ENCODE measurements around the gene MACROD2.

MACROD2 gene

DNA sequence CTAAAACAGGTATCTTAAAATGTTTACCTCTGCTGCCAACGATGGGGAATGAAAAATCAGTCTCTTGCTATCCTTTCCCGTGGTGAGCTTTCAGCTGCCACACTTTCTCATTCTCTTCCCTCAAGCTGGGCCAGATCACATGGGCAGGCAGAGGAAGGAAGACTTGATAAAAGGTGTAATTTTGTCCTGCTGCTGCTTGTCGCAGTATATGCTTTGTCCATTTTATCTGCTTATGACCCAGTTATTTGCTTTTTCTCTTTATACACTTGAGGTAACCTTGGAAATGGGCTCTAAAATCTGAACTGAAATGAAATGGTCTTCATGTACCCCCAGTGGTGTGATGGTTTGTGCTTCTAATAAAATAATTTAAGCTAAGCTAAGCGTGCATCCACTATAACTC, 1038.0 kb downstream of the MACROD2 start:
- DNase-seq (ENCODE audit: low read depth, low spot score): no peak

DNA sequence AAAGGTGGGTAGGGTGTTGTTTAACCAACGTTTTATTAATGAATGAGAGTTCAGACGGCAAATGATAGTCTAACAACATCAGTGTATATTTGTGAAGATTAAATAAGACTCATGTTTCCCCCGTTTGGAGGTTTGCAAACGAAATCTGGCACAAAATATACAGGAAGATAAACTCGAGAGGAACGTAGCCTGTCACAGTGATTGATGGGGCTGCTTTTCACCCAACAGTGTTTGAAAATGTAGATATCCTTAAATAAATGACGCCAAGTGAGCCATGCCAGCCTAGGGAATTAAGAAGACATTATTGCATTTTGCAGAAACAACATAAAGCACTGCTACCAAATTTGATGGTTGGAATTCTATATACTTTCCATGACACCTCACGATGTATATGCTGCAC, 1038.6 kb downstream of the MACROD2 start:
- no peak for DNase-seq (ENCODE audit: low read depth, low spot score)

DNA sequence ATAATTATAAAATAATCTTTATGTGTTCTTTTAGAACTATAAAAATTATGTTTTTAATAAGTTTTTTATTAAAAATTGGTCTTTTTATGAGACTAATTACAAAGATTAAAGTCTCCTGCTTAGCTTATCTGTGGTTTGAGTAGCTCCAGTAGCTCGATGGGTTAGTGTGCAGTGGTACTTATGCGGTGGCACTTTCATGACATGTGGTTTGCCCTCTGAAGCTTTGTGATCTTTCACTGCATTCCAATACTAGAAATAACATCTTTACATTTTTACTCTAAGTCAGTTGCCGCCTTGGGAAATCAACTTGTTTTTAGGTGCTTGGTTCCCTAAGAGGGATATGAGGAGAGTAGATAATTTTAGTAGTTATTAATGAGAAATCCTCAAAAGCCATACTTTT, 1041.6 kb downstream of the MACROD2 start:
- no peak for DNase-seq (ENCODE audit: low read depth, low spot score)

- DNase-seq (ENCODE audit: low read depth, low spot score): no peak
Measured at GRCh38 chr20:15039088-15039752, 1043.9 kb downstream of the MACROD2 start.

DNA sequence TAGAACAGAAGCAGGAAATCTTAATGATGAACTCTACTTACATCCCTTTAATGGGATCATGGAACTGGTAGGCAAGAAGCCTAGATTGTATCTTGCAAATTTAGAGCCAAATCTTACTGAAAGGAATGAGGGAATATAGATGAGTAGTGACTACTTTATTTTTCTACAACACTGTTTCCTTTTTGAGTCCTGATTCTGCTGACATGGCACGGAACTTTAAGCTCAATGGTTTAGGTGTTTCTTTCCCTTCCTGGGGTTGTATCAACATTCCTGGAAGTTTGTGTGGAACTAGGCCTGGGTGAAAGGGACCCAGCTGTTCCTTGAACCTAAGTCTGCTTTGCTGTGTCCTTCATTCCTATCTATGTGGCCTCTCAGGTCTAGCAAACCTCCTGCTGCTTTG, 1047.4 kb downstream of the MACROD2 start:
- DNase-seq (ENCODE audit: low read depth, low spot score): no peak

DNA sequence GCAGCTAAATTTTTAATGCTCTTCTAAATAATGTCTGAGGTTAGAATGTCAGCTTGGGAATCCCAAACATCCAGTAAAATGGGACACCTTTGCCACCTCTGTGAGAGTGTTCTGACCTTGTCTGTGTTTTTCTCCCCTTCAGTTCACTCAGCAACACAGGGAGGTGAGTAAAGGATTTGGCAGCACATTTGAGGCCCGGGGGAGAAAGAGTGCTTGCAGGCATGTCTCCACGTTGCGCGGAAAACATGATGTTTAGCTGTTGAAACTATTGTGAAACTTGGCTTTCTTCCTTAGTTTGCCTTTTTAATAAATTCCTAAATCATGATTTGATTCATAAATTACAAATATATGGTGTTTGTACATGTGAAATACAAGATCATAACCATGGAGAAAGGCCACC, 1049.9 kb downstream of the MACROD2 start:
- DNase-seq (ENCODE audit: low read depth, low spot score): no peak

DNA sequence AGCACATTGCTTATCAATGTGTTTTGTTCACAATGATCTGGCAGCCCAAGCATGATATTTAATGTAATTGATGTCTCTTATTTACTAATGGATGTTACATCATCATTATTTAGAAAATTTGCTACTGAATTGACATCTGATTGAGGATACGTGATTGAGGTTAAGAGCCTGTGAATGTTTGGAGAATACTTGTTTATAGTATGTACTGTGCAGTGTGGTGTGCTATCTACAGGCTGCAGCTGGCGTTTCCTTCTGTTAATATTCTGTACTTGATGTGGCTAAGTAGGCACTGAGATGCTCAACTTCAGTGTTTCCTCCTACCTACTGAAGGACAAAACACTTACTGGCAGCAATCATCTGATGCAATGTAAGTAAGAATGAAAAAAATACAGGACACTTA, 1051.7 kb downstream of the MACROD2 start:
- DNase-seq (ENCODE audit: low read depth, low spot score): no peak

DNA sequence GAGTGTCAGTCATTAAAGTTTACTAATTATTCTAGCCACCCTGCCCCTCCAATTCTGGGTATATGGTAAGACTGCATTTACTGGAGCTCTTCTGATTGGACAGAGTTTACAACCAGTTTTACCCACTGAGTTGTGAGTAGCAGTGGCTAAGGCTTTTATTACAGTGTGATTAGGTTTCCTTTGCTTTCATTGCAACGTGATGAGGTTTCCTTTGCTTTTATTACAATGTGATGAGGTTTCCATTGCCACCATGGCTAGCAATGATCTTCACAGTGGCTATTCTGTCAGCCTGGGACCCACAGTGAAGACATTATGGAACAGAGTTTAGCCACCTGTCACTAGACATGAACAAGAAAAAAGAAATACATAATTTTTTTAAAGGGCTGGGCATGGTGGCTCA, 1052.3 kb downstream of the MACROD2 start:
- DNase-seq (ENCODE audit: low read depth, low spot score): no peak

DNA sequence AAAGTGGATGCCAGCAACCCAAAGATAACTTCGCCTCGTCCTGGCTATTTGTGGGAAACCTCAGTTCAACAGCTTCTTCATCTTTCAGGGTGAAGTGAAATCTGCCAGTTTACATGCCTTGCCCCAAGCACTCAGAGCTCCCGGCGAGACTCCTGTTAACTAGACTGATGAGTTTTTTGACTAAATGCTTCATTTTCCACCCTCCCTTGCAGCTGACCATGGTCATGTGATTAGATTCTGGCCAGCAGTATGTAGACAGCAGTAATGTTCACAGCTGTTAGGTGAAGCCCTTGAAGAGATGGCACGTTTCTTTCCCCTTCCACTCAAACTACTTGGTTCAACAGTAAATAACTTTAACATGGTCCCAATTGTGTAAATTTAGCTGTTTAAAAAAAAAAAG, 1060.9 kb downstream of the MACROD2 start:
- no peak for DNase-seq (ENCODE audit: low read depth, low spot score)

DNA sequence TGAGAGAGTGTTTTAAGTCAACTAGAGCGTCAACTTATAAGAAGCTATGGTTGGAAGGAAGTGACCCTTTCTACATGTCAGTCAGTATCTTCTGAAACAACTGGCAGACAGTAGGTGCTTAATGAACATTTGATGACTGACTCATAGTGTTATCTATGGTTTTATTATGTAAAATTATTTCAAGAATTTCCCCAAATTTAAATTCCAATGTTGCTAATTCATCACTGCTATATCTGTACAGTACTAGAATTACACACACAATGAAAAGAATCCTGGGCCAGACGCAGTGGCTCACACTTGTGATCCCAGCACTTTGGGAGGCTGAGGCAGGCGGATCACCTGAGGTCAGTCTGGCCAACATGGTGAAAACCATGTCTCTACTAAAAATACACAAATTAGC, 1063.5 kb downstream of the MACROD2 start:
- DNase-seq (ENCODE audit: low read depth, low spot score): no peak

- no peak for DNase-seq (ENCODE audit: low read depth, low spot score)
Measured at GRCh38 chr20:15059438-15059837, 1064.1 kb downstream of the MACROD2 start.

GRCh38 chr20:15060265-15061060, 1065.1 kb downstream of the MACROD2 start:
- DNase-seq (ENCODE audit: low read depth, low spot score): no peak

- no peak for DNase-seq (ENCODE audit: low read depth, low spot score)
Measured at GRCh38 chr20:15061061-15061430, 1065.7 kb downstream of the MACROD2 start.

DNA sequence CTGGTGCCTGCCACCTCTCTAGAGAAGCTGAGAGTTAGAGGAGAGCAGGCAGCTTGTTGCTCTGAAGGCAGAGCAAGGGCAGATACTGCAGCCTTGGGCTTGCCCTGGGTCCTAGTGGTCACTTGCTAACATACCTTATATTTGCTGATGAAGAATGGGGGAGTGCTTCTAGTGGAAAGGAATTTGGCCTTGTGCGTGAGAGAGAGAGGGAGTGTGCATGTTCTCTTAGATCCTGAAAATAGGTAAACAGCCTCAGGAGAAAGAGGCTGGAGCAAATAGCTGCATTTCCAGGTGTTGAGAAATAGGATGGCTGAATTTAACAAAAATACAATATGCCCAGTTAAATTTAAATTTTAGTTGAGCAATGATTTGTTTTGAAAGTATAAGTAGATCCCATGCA, 1066.6 kb downstream of the MACROD2 start:
- no peak for DNase-seq (ENCODE audit: low read depth, low spot score)

DNA sequence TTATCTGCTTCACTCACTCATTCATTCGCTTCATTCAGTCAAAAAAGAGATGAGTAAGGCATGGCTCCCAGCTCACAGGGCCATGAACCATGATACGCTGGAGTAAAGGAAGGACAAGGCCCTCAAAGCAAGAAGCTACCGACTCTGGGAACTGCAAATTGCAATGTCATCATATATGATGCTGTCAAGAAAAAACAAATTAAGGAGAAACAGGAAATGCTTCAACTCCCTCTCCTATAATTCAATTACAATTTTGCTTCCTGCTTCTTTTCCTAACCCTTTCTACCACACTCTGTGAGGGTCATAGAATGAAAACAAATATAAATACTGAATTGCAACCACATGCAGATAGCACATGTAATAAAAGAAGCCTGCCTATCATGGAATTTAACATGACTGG, 1067.8 kb downstream of the MACROD2 start:
- DNase-seq (ENCODE audit: low read depth, low spot score): no peak

DNA sequence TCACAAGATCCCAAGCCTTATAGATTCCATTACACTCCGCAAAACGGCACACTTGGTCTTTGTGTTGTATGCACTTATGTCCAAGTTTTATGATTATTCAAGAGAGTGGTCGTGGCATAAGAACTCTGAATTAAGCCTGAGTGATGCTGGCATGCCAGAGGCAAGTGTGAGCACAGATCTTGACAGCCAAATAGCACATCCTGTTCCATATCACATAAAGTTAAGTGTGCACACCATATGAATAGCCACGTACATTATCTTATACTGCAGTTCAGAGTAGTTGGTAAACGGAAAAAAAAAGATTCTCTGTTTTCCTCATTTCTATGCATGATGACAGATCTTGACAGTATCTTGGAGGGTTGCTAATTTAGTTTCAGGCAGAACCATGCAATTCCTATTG, 1069.4 kb downstream of the MACROD2 start:
- DNase-seq (ENCODE audit: low read depth, low spot score): no peak

DNA sequence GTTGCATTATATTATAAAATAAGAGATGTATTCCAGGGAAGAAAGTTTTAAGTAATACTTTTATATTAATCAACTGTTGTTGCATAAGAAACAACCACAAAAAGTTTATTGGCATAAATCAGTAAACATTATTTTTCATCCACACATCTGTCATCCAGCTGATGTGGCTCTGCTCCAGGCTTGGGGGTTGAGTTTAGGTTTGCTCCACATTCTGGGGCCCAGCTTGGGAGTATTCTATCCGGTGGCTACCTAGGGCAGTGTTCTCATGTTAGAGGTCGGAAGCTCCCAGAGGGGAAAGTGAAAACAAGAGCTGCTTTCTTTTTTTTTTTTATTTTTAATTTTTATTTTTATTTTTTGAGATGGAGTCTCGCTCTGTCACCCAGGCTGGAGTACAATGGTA, 1070.5 kb downstream of the MACROD2 start:
- DNase-seq (ENCODE audit: low read depth, low spot score): no peak

DNA sequence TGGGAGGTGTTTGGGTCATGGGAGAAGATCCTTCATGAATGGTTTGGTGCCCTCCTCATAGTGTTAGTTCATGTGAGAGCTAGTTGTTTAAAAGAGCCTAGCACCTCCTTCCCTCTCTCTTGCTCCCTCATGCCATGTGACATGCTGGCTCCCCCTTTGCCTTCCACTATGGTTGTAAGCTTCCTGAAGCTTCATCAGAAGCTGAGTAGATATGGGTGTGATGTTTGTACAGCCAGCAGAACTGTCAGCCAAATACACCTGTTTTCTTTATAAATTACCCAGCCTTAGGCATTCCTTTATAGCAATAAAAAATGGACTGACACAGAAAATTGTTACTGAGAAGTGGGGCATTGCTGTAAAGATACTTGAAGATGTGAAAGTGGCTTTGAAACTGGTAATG, 1073.2 kb downstream of the MACROD2 start:
- no peak for DNase-seq (ENCODE audit: low read depth, low spot score)

GRCh38 chr20:15069355-15069754, 1074.0 kb downstream of the MACROD2 start:
- DNase-seq (ENCODE audit: low read depth, low spot score): no peak

GRCh38 chr20:15071085-15071808, 1075.9 kb downstream of the MACROD2 start:
- no peak for DNase-seq (ENCODE audit: low read depth, low spot score)

GRCh38 chr20:15072316-15072715, 1077.0 kb downstream of the MACROD2 start:
- DNase-seq (ENCODE audit: low read depth, low spot score): no peak

DNA sequence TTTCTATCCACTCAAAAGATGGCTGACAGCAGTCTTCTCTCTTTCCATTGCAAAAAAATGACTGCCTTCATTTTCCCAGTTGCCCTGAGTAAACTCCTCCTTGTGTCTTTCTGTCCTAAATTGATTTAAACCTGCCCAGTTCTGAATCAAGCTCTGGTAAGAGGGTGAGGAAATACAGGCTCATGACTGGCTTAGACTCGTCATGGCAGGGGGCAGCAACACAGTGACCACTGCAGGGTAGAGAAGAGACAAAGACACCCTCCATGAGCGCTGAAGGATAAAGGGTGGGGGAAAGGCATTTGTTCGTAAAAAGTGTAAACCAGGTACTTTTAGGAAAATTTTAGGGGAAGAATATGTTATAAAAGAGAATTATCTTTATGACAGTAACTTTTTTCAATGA, 1080.3 kb downstream of the MACROD2 start:
- DNase-seq (ENCODE audit: low read depth, low spot score): no peak

DNA sequence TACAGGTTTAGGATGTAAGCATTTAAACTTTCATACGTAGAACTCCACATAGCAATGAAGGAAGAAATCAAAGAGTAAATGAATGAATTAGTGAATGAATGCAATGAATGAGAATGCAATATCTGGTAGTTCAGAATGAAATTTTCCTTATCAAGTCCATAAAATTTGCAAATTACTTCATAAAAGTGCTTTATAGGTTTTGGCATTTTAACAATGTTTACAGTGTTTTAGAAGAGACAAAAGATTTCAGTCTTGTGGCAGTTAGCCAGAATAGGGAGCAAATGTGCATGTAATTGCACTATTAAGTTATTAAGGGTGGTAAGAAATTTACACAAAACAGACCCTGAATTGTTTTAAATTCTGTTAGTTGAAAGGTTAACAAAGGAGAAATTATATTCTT, 1081.5 kb downstream of the MACROD2 start:
- DNase-seq (ENCODE audit: low read depth, low spot score): no peak
